ENCODE results near the gene FAM181A. TPM values are rescaled to one million over a fixed set of nuclear protein-coding genes. Genes with fewer than 3 reads are reported as not detected.

Gene FAM181A
- total and polyA plus RNA-seq, 4 donors, result 1.9 to 4.0 (median 3.3) TPM

- Histone ChIP-seq H3K4me1 (ENCODE audit: control insufficient read depth in 5 of 5, insufficient read depth in 5 of 5, low read length in 5 of 5) (peaks cover 0 to 8% (median 4%) of the 10 kb centered on the region in 5 donors), H3K9me3 (ENCODE audit: control insufficient read depth in 4 of 4, insufficient read depth in 3 of 4, low read length in 3 of 4) (no peaks in the 10 kb centered on the region), H3K36me3 (ENCODE audit: control insufficient read depth in 4 of 4, insufficient read depth in 4 of 4, low read length in 4 of 4) (no peaks in the 10 kb centered on the region), H3K27ac (ENCODE audit: low read depth in 1 of 2, low read length in 1 of 2) (peak overlapping the region in 1 of 2 donors; percentile 84), H3K4me3 (no peak overlapping the region), H3K27me3 (ENCODE audit: control insufficient read depth in 3 of 3, insufficient read depth in 3 of 3, low read length in 2 of 3) (peaks cover 0 to 4% (median 0%) of the 10 kb centered on the region in 3 donors), H3K9ac (ENCODE audit: insufficient read depth in 1 of 2, low read length in 2 of 2) (no peak overlapping the region)
- DNase-seq (no peak), ATAC-seq (ENCODE audit: insufficient read depth, low FRiP score) (no peak)
- no peak for TF ChIP-seq CTCF (IDR thresholded peaks at IDR 0.05; ENCODE audit: control extremely low read depth, extremely low read depth)
- WGBS, 2 donors, result 90 to 96% methylated on average over 6 of the region's 6 CpGs
Observed at GRCh38 chr14:93972618-93973205, 45.6 kb downstream of the FAM181A start.

GRCh38 chr14:93973607-93974006 is 46.5 kb downstream of the FAM181A start:
- H3K4me3 ChIP-seq, result no peak overlapping the region
- H3K9me3 ChIP-seq (ENCODE audit: control insufficient read depth in 4 of 4, insufficient read depth in 3 of 4, low read length in 3 of 4), result peaks cover 0 to 2% (median 0%) of the 10 kb centered on the region in 4 donors
- no peak overlapping the region for H3K9ac ChIP-seq (ENCODE audit: insufficient read depth in 1 of 2, low read length in 2 of 2)
- WGBS, 2 donors, result 86 to 91% methylated on average over 5 to 6 of the region's 6 CpGs
- no peak for TF ChIP-seq CTCF (IDR thresholded peaks at IDR 0.05; ENCODE audit: control extremely low read depth, extremely low read depth)
- H3K36me3 ChIP-seq (ENCODE audit: control insufficient read depth in 4 of 4, insufficient read depth in 4 of 4, low read length in 4 of 4), result no peaks in the 10 kb centered on the region
- H3K27me3 ChIP-seq (ENCODE audit: control insufficient read depth in 3 of 3, insufficient read depth in 3 of 3, low read length in 2 of 3), result peaks cover 0 to 4% (median 0%) of the 10 kb centered on the region in 3 donors
- peaks cover 0 to 8% (median 4%) of the 10 kb centered on the region in 5 donors for H3K4me1 ChIP-seq (ENCODE audit: control insufficient read depth in 5 of 5, insufficient read depth in 5 of 5, low read length in 5 of 5)
- ATAC-seq (ENCODE audit: insufficient read depth, low FRiP score) (no peak), DNase-seq (no peak)
- peak overlapping the region in 1 of 2 donors; percentile 84 for H3K27ac ChIP-seq (ENCODE audit: low read depth in 1 of 2, low read length in 1 of 2)

DNA sequence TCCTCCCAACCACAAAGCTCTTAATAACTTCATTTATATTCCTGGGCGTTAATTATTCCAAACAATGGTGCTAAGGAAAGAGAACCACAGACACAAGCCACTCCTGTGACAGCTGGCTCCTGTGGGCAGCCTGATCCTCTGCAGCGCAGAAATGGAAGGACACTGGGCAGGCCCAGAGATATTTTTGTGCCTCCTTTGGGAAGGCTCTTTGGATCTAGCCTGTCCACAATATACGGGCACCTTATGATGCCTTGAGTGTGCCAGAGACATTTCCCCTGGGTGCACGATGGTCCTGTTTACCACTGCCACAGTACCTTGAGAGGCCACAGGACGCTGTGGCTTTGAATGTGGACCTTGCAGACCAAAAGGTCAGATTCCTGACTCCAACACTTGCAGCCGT is 47.2 kb downstream of the FAM181A start:
- Histone ChIP-seq H3K4me3 (no peak overlapping the region), H3K27ac (ENCODE audit: low read depth in 1 of 2, low read length in 1 of 2) (peak overlapping the region in 1 of 2 donors; percentile 84), H3K36me3 (ENCODE audit: control insufficient read depth in 4 of 4, insufficient read depth in 4 of 4, low read length in 4 of 4) (no peaks in the 10 kb centered on the region), H3K9me3 (ENCODE audit: control insufficient read depth in 4 of 4, insufficient read depth in 3 of 4, low read length in 3 of 4) (peaks cover 0 to 2% (median 0%) of the 10 kb centered on the region in 4 donors), H3K27me3 (ENCODE audit: control insufficient read depth in 3 of 3, insufficient read depth in 3 of 3, low read length in 2 of 3) (peaks cover 0 to 4% (median 0%) of the 10 kb centered on the region in 3 donors), H3K4me1 (ENCODE audit: control insufficient read depth in 5 of 5, insufficient read depth in 5 of 5, low read length in 5 of 5) (peaks cover 0 to 8% (median 2%) of the 10 kb centered on the region in 5 donors), H3K9ac (ENCODE audit: insufficient read depth in 1 of 2, low read length in 2 of 2) (no peak overlapping the region)
- no peak for TF ChIP-seq CTCF (IDR thresholded peaks at IDR 0.05; ENCODE audit: control extremely low read depth, extremely low read depth)
- WGBS, 2 donors, result 88% methylated on average over 6 of the region's 6 CpGs
- no peak for ATAC-seq (ENCODE audit: insufficient read depth, low FRiP score)
- no peak for DNase-seq
